GM10266 (cell line): ENCODE measurements around the gene PTPA.
A peak's percentile ranks its signal among the peaks of the same experiment; 100 is the strongest.

ENCODE experiments used
- DNase-seq: peaks from one replicate; pipeline ENCODE4 v3.0.0; 2012; ENCODE audit errors: extremely low spot score
- TF ChIP-seq, protein P1 (sequence below): IDR thresholded peaks from 2 replicates; pipeline ENCODE4 v1.5.1; 2012; ENCODE audit warnings: mild to moderate bottlenecking, low read depth; ENCODE audit not compliant: control insufficient read depth, insufficient read depth; ENCODE audit errors: missing control alignments

Gene PTPA

DNA sequence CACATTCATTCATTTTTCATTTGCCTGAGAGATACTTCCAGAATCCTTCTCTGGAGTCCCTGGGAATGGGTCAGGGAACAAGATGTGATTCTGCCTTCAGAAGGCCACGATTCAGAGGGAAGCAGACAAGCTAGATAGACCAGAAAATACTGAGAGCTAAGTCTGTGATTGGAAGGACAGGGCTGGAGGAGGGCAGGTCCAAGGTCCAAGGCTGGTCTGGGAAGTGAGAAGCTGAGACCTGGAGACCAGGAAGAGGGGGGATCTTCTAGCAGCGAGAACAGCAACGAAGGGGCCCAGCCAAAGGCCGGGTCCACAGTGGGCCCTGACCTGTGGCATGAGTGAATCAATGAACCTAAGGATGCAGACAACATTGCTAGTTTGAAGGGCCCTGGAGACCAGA lies 70.9 kb downstream of the PTPA start:
- no peak for DNase-seq
- TF ChIP-seq, protein P1, sequence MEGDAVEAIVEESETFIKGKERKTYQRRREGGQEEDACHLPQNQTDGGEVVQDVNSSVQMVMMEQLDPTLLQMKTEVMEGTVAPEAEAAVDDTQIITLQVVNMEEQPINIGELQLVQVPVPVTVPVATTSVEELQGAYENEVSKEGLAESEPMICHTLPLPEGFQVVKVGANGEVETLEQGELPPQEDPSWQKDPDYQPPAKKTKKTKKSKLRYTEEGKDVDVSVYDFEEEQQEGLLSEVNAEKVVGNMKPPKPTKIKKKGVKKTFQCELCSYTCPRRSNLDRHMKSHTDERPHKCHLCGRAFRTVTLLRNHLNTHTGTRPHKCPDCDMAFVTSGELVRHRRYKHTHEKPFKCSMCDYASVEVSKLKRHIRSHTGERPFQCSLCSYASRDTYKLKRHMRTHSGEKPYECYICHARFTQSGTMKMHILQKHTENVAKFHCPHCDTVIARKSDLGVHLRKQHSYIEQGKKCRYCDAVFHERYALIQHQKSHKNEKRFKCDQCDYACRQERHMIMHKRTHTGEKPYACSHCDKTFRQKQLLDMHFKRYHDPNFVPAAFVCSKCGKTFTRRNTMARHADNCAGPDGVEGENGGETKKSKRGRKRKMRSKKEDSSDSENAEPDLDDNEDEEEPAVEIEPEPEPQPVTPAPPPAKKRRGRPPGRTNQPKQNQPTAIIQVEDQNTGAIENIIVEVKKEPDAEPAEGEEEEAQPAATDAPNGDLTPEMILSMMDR = no peak

- no peak for DNase-seq
- TF ChIP-seq, protein P1 = peak; percentile 32
These were observed 71.6 kb downstream of the PTPA start for GRCh38 chr9:129182625-129183494.

DNA sequence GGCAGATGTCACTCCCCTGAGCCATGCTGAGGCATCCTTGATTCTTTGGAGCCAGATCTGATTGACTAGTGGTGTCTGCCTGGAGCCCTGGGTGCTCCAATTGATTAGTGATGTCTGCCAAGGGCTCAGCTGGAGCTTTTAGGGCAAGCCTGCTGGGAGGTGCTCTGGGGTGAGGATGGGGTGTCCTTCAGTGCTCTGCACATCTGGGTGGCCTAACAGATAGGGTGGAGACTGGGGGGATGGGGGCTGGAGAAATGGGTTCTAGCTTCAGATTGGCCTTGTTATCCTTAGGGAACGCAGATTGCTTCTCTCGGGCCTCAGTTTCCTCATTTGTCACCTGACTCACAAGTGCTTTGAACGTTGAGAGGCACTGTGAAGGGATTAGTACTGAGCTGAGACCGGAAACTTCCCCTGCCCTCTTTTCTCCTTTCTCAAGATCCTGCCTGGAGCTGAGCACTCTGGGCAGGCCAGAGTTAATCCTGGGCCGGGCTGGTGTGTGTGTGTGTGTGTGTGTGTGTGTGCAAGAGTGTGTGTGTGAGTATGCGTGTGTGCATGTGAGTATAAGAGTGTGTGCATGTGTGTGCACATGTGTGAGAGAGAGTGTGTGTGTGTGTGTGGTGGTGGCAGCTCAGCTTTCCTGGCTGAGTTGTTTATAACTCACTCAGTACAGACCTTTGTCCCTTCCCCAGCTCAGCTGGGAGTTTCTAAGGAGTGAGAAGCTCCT lies 72.4 kb downstream of the PTPA start:
- TF ChIP-seq, protein P1 = no peak
- DNase-seq = no peak

DNA sequence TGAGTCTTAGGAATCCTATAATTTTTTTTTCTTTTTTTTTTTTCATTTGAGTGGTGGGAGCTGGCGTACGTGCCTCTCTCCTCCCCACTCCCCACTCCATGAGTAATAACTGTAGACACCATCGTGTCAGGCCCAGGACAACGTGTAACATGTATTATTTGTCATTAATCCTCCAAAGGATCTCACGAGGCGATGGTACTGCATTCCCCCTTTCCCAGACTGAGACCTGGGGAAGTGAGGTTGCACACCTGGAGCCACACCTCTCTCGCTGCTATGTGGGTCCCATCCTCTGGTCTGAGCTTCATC lies 73.0 kb downstream of the PTPA start:
- no peak for DNase-seq
- TF ChIP-seq, protein P1 = no peak

GRCh38 chr9:129184596-129185122 lies 73.4 kb downstream of the PTPA start:
- TF ChIP-seq, protein P1 = no peak
- no peak for DNase-seq

DNA sequence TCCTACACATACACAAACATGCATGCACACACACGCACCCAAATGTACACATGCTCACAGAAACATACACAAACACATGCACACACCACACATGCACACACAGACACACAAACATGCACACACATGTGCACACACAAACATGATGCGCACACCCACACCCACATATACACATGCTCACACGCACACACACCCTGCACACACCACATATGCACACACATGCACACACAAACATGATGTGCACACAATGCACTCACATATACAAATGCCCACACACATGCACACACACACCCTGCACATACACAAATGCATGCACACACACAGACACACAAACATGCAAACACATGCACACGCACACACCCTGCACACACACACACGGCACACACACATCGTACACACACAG lies 74.2 kb downstream of the PTPA start:
- TF ChIP-seq, protein P1 = no peak
- DNase-seq = no peak

DNA sequence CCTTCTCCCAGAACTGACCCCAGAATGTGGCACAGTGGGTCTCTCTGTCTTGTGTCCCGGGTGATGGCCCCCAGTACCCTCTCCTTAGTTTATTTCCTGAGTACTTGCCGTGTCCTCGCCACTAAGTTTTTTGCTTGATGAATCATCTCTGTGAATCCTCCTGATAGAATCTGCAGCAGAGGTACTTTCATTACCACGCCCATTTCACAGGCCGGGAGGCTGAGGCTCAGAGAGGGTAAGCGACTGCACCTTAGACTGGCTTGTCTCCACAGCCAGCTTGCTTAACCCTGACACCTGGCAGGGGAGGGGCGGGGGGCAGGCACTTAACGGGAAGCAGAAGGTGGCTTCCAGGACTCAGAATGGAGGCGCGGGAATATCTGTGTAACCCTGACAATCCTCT lies 74.8 kb downstream of the PTPA start:
- no peak for DNase-seq
- TF ChIP-seq, protein P1 = no peak
